Ovary (tissue), 3 donors: Measurements from ENCODE around the gene SENP8.

ENCODE experiments used
- POLR2A ChIP-seq: fragments of 450-650 bp; IDR thresholded peaks from one replicate; pipeline ENCODE4 v1.6.1; 2017; ENCODE audit warnings: antibody characterized with exemption, mild to moderate bottlenecking, moderate library complexity
- TF ChIP-seq, protein P1 (sequence below), 3 donors: fragments of 450-650 bp in 2 of 3; fragments of 200-600 bp in 1 of 3; IDR thresholded peaks; one replicate each; pipeline versions ENCODE4 v1.5.1 to v1.8.0; 2016 to 2022; ENCODE audit warnings: antibody characterized with exemption in 3 of 3, mild to moderate bottlenecking in 1 of 3
- donor health status: DM: no; HTN: no; CAD: no.

DNA sequence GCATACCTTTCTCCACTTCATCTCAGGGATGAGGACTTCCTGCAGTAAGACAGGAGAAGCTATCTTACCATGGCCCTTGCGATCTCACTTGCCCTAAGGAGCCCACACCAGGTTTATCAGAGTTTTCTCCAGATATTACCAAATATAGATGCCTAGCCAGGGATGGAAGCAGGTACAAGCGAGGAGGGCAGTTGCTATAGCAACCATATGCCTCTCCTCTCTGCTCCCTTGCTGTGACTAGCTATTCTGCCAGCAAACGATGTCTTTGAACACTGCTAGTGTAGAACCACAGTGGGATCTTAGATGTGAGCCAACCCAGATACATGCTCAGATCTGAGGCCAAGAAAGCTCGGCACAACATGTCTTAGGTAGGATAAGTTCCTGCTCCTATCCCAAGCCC is 45.5 kb downstream of the SENP8 start:
- TF ChIP-seq, protein P1, sequence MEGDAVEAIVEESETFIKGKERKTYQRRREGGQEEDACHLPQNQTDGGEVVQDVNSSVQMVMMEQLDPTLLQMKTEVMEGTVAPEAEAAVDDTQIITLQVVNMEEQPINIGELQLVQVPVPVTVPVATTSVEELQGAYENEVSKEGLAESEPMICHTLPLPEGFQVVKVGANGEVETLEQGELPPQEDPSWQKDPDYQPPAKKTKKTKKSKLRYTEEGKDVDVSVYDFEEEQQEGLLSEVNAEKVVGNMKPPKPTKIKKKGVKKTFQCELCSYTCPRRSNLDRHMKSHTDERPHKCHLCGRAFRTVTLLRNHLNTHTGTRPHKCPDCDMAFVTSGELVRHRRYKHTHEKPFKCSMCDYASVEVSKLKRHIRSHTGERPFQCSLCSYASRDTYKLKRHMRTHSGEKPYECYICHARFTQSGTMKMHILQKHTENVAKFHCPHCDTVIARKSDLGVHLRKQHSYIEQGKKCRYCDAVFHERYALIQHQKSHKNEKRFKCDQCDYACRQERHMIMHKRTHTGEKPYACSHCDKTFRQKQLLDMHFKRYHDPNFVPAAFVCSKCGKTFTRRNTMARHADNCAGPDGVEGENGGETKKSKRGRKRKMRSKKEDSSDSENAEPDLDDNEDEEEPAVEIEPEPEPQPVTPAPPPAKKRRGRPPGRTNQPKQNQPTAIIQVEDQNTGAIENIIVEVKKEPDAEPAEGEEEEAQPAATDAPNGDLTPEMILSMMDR (IDR thresholded peaks at IDR 0.05), result no peak
- no peak for TF ChIP-seq POLR2A
